ENCODE results near the gene AKR1E2. TPM values are rescaled to one million over a fixed set of nuclear protein-coding genes. Genes with fewer than 3 reads are reported as not detected.

Gene AKR1E2
- total RNA-seq, 1 donor from 2014 or later: 4.7 TPM

- H3K36me3 Mint-ChIP-seq: no peaks in the 10 kb centered on the region
- H3K4me1 Mint-ChIP-seq (ENCODE audit: unreplicated experiment): no peaks in the 10 kb centered on the region
- no peak for DNase-seq (ENCODE audit: extremely low spot score, unreplicated experiment)
- H3K27me3 Mint-ChIP-seq: no peaks in the 10 kb centered on the region
- TF ChIP-seq, protein P1, sequence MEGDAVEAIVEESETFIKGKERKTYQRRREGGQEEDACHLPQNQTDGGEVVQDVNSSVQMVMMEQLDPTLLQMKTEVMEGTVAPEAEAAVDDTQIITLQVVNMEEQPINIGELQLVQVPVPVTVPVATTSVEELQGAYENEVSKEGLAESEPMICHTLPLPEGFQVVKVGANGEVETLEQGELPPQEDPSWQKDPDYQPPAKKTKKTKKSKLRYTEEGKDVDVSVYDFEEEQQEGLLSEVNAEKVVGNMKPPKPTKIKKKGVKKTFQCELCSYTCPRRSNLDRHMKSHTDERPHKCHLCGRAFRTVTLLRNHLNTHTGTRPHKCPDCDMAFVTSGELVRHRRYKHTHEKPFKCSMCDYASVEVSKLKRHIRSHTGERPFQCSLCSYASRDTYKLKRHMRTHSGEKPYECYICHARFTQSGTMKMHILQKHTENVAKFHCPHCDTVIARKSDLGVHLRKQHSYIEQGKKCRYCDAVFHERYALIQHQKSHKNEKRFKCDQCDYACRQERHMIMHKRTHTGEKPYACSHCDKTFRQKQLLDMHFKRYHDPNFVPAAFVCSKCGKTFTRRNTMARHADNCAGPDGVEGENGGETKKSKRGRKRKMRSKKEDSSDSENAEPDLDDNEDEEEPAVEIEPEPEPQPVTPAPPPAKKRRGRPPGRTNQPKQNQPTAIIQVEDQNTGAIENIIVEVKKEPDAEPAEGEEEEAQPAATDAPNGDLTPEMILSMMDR (conservative IDR thresholded peaks at IDR 0.05): no peak
- H3K9me3 Mint-ChIP-seq: no peaks in the 10 kb centered on the region
- no peak overlapping the region for H3K27ac Mint-ChIP-seq
- H3K4me3 Mint-ChIP-seq: no peak overlapping the region
Measured at GRCh38 chr10:4892681-4893080, 66.7 kb downstream of the AKR1E2 start.

- H3K9me3 Mint-ChIP-seq: no peaks in the 10 kb centered on the region
- H3K4me1 Mint-ChIP-seq (ENCODE audit: unreplicated experiment): no peaks in the 10 kb centered on the region
- no peak for DNase-seq (ENCODE audit: extremely low spot score, unreplicated experiment)
- TF ChIP-seq, protein P1 (conservative IDR thresholded peaks at IDR 0.05): no peak
- no peak overlapping the region for H3K4me3 Mint-ChIP-seq
- no peaks in the 10 kb centered on the region for H3K36me3 Mint-ChIP-seq
- no peaks in the 10 kb centered on the region for H3K27me3 Mint-ChIP-seq
- H3K27ac Mint-ChIP-seq: no peak overlapping the region
Measured at GRCh38 chr10:4894335-4894734, 68.3 kb downstream of the AKR1E2 start.

Other genes starting within 250 kb of the AKR1E2 start
- gene AKR1C1, start 137.2 kb downstream of the AKR1E2 start, total RNA-seq (ENCODE audit: low replicate concordance): 14.5 and 18.6 TPM in 2 replicates
- 87.5 and 289 TPM in 2 replicates for gene AKR1C2, start 177.7 kb downstream of the AKR1E2 start, total RNA-seq (ENCODE audit: low replicate concordance)

All from type B pancreatic cell (in vitro differentiated cells).